ENCODE results near the gene CANX. TPM values are rescaled to one million over a fixed set of nuclear protein-coding genes. Genes with fewer than 3 reads are reported as not detected.

CANX gene
- total and polyA plus RNA-seq, 9 of the 15 experiments (the other 6 are each of a cell fraction or from before 2014, with no cell fraction given), result 155 to 893 (median 589) TPM

- TF ChIP-seq E2F1 (CRISPR knock-in tag; IDR thresholded peaks at IDR 0.05) (peak; percentile 94; the same call in 1 of the 2 replicates), SMC3 (conservative IDR thresholded peaks at IDR 0.05; ENCODE audit: insufficient read depth, low read depth, low read length) (no peak), CLOCK (CRISPR knock-in tag; IDR thresholded peaks at IDR 0.05; ENCODE audit: borderline replicate concordance) (peak; percentile 63; the same call in 1 of the 2 replicates), SP1 (CRISPR knock-in tag; IDR thresholded peaks at IDR 0.05) (peak; percentile 73), ZNF324 (CRISPR knock-in tag; IDR thresholded peaks at IDR 0.05) (no peak), ZNF165 (CRISPR knock-in tag; IDR thresholded peaks at IDR 0.05; ENCODE audit: borderline replicate concordance) (no peak), SAFB (IDR thresholded peaks at IDR 0.05; ENCODE audit: borderline replicate concordance, low read depth, low read length) (no peak), ETS2 (tag; IDR thresholded peaks at IDR 0.05; ENCODE audit: borderline replicate concordance, poor library complexity, severe bottlenecking) (no peak), ZNF583 (CRISPR knock-in tag; IDR thresholded peaks at IDR 0.05) (no peak), TAF7 (tag; IDR thresholded peaks at IDR 0.05) (0 out of 2 replicates have a peak, but pooled peaks have one; percentile 30), RB1 (IDR thresholded peaks at IDR 0.05; ENCODE audit: low read depth) (peak; percentile 47; the same call in 1 of the 2 replicates), NBN (IDR thresholded peaks at IDR 0.05; ENCODE audit: low read depth) (no peak), HSF4 (CRISPR knock-in tag; IDR thresholded peaks at IDR 0.05; ENCODE audit: borderline replicate concordance) (no peak), BRCA1 (IDR thresholded peaks at IDR 0.05) (no peak), BRCA1 (CRISPR knock-in tag; IDR thresholded peaks at IDR 0.05) (no peak), RFX5 (IDR thresholded peaks at IDR 0.05; ENCODE audit: low read depth, low read length) (no peak), ZNF224 (CRISPR knock-in tag; IDR thresholded peaks at IDR 0.05) (no peak)
- TF ChIP-seq, protein P1, sequence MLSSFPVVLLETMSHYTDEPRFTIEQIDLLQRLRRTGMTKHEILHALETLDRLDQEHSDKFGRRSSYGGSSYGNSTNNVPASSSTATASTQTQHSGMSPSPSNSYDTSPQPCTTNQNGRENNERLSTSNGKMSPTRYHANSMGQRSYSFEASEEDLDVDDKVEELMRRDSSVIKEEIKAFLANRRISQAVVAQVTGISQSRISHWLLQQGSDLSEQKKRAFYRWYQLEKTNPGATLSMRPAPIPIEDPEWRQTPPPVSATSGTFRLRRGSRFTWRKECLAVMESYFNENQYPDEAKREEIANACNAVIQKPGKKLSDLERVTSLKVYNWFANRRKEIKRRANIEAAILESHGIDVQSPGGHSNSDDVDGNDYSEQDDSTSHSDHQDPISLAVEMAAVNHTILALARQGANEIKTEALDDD (IDR thresholded peaks at IDR 0.05), result no peak
Observed at GRCh38 chr5:179698935-179699615, at the start of gene CANX (continued).
